Bone marrow (tissue), 2 donors: ENCODE data around the gene HMGCR.

Experiments
- DNase-seq, 2 donors: peaks; one replicate each; lab custom pipeline; 2025; lab: John Stamatoyannopoulos, UW

The HMGCR gene

DNA sequence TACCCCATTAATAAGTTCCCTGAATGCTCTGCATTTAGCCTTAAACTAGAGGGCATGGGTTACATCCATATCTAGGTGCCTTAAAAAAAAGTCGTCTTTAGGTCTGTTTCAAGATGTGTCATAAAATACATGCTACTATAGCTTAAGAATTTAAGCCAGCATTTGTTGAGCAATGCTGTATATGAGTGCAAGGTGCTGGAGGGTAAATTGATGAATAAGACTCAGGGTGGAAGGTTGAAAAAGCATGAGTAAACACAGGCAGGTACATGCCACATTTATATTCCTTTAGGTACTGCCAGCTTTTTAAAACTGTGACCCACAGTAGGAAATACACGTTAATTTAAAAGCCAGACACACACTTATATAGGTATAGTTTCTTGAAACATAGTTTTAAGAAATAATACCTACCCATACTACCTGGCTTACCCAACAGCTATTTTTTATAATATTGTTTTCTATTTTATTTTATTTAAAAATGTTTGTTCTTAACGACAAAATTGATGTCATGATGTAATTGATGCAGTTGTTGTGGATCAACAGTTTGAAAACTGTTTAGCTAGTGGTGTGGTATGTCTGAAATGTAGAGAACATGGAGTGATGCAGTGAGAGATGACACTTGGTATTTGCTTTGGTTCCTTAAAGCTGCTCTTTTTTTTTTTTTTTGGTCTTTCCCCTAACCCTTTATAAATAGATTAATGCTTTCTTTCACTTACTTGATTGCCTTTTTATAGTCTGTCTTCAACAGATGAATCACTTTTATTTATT, 3.9 kb downstream of the HMGCR start:
- DNase-seq = no peak

DNA sequence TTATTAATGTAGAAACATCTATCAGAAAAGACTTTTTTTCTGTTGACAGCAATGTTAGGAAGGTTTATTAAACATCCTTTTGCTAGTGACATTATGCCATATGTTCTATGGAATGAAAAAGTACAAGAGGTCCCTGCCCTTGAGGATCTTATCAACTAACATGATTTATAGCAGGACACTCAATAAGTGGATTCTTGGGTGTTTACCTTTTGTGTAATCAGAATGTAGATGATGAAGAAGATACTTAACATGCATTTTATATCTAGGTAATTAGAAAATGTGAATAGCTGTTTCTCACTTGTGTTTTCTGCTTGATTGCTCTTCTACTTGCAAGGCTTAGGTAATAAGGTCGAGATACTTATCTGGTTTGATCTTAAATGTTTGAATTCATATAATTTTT, 4.9 kb downstream of the HMGCR start:
- DNase-seq = no peak

DNA sequence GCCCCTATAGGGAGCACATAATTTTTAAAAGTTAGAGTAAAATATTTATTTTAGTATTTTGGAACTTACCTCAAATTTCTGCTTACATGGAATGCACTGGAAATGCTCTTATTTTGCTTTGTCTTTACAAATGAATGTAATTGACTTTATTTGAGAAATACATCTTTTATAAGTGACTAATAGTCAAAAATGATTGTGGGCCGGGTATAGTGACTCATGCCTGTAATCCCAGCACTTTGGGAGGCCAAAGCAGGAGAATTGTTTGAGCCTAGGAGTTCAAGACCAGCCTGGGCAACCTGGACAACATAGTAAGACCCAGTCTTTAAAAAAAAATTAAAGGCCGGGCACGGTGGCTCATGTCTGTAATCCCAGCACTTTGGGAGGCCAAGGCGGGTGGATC, 5.8 kb downstream of the HMGCR start:
- DNase-seq = no peak

- DNase-seq = no peak
Observed at GRCh38 chr5:75348241-75348640, 11.2 kb downstream of the HMGCR start.

GRCh38 chr5:75349663-75350062, 12.6 kb downstream of the HMGCR start:
- no peak for DNase-seq

DNA sequence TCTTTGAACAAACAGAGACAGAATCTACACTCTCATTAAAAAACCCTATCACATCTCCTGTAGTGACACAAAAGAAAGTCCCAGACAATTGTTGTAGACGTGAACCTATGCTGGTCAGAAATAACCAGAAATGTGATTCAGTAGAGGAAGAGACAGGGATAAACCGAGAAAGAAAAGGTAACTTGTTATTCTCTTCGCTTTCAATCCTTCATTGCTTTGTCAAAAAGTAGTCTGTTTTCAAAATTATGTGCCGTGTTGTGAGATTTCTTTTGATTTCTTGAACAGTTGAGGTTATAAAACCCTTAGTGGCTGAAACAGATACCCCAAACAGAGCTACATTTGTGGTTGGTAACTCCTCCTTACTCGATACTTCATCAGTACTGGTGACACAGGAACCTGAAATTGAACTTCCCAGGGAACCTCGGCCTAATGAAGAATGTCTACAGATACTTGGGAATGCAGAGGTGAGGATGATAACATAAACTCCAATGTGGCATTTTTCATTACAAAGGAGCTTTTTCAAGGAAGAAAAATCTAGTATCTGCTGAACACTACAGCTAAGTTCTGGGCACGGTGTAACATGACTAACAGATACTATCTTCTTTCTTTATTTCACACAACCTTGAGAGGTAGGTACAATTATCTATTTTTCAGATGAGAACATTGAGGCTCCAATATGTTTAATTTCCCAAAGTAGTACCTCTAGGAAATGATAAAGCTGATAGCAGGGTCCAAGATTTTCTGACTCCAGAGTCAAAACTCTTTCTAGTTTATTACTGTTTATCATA, 14.3 kb downstream of the HMGCR start:
- no peak for DNase-seq

- no peak for DNase-seq
Observed at GRCh38 chr5:75355236-75355635, 18.2 kb downstream of the HMGCR start.

DNA sequence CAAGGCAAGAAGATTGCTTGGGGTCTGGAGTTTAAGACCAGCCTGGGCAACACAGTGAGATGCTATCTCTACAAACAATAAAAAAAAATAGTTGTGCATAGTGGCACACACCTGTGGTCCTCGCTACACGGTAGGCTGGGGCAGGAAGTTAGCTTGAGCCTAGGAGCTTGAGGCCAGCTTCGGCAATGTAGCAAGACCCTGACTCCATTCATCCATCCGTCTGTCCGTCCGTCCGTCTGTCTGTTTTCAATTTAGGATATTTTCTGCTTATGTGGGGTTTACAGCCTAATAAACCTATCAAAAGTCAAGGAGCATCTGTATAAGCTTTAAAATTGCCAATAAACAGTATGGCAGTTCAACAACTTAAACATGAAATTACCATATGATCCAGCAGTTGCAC, 19.7 kb downstream of the HMGCR start:
- DNase-seq = no peak

DNA sequence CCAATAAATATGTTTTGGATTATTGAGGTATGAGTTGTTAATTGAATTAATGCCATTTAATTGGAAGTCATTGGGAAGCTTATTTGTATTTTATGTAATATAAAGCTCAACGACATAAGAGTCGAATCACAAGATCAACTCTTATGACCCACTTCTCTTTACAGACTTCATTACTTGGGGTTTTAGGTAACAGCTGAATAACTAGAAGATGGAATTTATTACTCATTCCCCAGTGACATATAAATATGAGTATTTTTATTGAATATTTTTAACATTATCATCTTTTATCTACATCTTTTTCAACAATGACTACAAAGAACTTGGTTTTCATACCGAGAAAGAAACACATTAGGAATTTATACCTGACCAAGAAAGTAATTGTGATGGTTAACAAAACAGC, 21.1 kb downstream of the HMGCR start:
- DNase-seq = no peak

- DNase-seq = no peak
Observed at GRCh38 chr5:75361310-75361709, 24.3 kb downstream of the HMGCR start.

DNA sequence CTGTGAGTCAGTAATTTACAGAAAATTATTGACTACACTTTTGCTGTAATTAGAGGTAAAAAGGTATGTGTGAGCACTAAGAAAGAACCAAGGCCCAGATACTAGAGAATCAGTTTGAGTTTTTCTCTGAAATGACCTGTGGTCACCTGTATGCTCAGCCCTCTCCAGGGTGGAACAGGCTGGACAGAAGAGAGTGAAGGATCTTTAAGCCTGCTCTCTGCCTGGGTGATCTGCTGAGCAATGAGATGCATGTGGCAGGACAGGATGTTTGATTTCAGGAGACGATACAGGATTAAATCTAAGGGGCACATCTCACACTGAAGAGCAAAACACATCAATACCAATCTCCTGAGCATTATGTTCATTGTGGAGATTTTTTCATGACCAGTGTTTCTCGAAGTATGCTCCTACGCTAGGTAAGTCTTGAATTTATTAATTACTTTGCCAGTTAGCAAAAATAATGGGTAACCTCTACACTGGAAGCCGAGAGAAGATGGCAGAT, 25.5 kb downstream of the HMGCR start:
- no peak for DNase-seq

GRCh38 chr5:75363111-75363510, 26.1 kb downstream of the HMGCR start:
- no peak for DNase-seq

- no peak for DNase-seq
Observed at GRCh38 chr5:75363726-75364495, 26.9 kb downstream of the HMGCR start.

- DNase-seq = no peak
Observed at GRCh38 chr5:75364571-75365280, 27.7 kb downstream of the HMGCR start.

GRCh38 chr5:75365740-75366139, 28.7 kb downstream of the HMGCR start:
- no peak for DNase-seq

DNA sequence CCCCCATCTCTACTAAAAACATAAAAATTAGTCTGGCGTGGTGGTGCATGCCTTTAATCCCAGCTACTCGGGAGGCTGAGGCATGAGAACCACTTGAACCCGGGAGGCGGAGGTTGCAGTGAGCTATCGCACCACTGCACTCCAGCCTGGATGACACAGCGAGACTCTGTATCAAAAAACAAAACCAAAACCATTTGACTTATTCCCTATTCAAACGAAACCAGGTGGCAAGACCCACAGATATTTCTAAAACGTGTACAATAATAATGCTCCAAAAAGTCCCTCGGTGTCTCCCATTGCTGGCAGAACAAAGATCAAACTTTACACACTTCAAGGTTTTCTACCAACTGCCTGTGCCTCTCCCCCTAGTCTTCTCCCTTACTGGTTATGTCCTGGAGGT, 29.8 kb downstream of the HMGCR start:
- DNase-seq = no peak

DNA sequence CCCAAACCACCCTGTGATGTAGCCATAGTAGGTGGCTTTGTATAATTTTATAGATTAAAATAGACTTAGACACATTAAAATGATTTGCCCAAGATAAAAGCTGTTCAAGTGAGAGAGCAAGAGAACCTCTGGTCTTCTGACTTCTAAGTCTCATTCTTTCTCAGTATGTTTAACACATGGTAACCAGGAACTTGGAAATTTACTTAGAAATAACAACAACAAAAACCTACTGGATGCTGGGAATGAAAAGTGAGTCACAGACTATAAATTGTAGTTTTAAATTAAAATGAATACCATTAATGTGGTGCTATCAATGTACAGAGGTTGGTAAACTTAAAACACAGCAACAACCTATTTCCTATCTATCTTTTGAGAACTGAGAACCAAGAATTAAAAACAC, 30.4 kb downstream of the HMGCR start:
- no peak for DNase-seq

DNA sequence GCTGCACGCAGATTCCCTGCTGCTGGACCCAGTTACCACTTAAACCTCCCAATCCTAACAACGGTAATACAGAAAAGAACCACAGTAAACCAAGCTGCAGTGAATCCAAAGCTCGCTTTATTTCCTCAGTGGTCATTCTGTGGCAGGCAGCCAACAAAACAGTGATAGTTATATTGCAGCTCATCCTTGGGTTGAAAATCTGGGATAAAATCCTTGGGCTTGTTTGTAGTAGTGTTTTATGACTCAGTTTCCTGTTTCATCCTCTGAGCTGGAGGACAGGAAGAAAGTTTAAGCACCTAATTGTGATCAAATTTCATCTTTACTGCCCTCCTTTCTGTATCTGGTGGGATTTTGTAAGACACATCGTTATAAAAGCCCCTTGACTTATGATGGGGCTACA, 31.4 kb downstream of the HMGCR start:
- no peak for DNase-seq

DNA sequence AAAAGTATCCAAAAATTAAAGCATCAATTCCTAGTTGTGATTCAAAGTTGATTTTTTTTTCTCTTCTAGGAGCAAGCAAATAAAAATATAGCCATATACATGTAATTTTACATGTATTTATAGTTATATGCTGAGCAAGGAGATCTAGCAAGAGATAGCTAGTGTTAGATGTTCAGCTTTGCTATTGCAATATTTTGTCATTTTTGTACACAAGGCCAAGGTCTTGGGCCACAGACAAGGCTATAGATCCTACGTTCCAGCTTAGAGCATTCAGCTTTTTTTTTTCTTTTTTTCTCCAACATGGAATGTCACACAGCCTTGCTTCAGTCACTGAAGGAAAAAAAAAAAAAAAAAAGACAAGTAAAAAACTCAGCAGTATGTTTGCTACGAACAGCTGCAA, 36.8 kb downstream of the HMGCR start:
- no peak for DNase-seq

DNA sequence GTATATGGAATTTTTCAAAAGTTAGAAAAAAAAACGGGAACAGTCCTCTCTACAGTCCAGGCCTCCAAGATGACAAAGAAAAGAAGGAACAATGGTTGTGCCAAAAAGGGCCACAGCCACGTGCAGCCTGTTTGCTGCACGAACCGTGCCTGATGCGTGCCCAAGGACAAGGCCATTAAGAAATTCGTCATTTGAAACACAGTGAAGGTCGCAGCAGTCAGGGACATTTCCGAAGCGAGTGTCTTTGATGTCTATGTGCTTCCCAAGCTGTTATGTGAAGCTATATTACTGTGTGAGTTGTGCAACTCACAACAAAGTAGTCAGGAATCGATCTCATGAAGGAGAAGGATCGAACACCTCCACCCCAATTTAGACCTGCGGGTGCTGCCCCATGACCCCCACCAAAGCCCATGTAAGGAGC, 37.4 kb downstream of the HMGCR start:
- DNase-seq = no peak

GRCh38 chr5:75375414-75375813, 38.4 kb downstream of the HMGCR start:
- DNase-seq = no peak

- no peak for DNase-seq
Observed at GRCh38 chr5:75380099-75380498, 43.1 kb downstream of the HMGCR start.
